ENCODE measurements around the gene TMOD1.
A peak's percentile ranks its signal among the peaks of the same experiment; 100 is the strongest.

- TF ChIP-seq POLR2AphosphoS5 (IDR thresholded peaks at IDR 0.05; ENCODE audit: low read depth, low read length) = no peak
- no peak for TF ChIP-seq EP300 (IDR thresholded peaks at IDR 0.05; ENCODE audit: borderline replicate concordance in 1 of 2, low read depth in 1 of 2, low read length in 1 of 2)
- no peak for TF ChIP-seq SIN3A (IDR thresholded peaks at IDR 0.05; ENCODE audit: borderline replicate concordance, low read depth, low read length)
- TF ChIP-seq CTCF (IDR thresholded peaks at IDR 0.05) = peak; percentile 79
- no peak for TF ChIP-seq EZH2phosphoT487 (IDR thresholded peaks at IDR 0.05; ENCODE audit: borderline replicate concordance, low read depth)
- TF ChIP-seq GATA2 (CRISPR knock-in tag; IDR thresholded peaks at IDR 0.05) = peak; percentile 34
- TF ChIP-seq FOXM1 (IDR thresholded peaks at IDR 0.05; ENCODE audit: low read depth) = no peak
- no peak for TF ChIP-seq FOSL2 (IDR thresholded peaks at IDR 0.05; ENCODE audit: borderline replicate concordance, low read depth)
- TF ChIP-seq NRF1 (IDR thresholded peaks at IDR 0.05; ENCODE audit: low read depth, low read length) = peak; percentile 5; the same call in 1 of the 2 replicates
These were observed 32.6 kb upstream of the TMOD1 start for GRCh38 chr9:97468658-97469448.
